ENCODE measurements around the gene CEP72. TPM values are rescaled to one million over a fixed set of nuclear protein-coding genes. Genes with fewer than 3 reads are reported as not detected.
"Not testable (repeated sequence)": the region's sequence is repeated elsewhere in the genome, so short reads cannot be mapped to it uniquely, and the experiment has no call there.

The CEP72 gene
- polyA plus RNA-seq, 1 donor = 12.6 TPM

DNA sequence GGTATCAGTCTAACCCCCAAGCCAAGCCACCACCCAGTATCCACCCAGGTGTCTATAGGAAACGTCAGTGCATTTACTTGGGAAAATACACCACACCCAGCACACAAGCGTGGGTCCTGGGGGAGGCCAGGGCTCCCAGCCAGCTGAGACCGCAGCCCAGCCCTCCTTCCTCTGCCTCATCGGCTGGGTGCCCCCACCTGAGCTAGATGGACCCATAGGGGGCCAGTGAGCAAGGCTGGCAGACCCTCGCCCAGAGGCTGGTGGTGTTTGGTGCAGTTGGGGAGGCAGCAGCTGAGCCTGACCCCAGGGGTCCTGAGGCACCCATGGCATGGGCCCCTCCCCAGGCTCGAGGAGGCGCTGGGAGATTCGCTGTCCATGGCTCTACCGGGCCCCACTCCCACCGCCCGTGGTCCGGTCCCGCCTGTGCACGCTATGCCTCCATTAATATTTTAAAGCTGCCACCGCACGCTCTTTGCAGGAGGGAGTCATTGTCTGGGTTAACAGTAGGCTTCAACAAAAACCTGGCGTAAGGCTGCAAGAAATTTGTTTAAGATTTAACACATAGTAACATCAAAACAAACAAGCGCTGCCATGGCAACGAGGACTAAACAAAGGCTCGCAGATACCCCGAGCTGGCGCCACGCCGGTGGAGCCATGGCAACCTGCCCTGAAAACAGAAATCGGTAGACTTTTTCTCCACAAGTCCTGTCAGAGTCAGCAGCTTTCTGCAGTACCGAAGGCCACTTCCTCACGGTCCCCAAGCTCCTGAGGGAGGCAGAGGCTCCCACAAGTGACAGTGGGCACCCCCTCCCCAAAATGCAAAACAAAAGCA, 60.4 kb downstream of the CEP72 start:
- peak; percentile 93 for DNase-seq

GRCh38 chr5:673161-673830, 61.2 kb downstream of the CEP72 start:
- no peak for DNase-seq

DNA sequence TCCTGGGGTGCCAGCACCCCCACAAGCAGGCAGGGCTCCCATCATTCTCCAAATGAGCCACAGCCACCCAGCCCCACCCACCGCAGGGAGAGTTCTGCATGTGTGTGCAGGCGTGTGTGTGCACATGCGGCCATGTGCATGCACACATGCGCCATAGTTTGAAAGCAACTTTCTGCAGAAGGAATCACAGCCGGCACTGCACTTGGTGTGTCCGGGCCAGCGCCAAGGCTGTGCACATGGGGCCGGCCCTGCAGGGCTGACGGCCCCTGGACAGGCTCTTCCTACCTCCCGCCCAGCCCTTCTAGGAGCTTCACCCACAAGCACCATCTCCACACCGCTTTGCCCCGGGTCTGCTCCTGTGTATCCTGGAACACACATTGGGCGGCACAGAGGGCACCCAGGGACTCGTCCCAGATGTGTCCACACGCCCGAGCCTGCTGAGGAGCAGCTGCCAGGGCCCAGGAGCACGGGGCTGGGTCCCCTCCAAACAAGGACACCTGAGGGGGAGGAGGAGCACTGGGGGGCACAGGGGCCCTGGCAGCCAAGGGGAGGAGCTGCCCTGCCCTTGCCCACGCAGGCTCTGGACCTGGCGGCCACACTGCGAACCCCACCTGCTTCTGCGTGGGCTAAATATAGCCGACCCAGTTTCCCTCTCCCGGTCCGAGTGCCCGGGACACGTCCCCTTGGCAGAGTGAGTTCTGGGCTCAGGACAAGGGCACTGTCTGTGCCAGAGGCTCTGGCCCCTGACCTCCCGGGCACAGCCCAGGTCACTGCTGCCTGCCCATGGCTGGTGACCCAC, 61.9 kb downstream of the CEP72 start:
- DNase-seq = no peak

- no peak for DNase-seq
Observed at GRCh38 chr5:674630-675011, 62.5 kb downstream of the CEP72 start.

GRCh38 chr5:675111-675870, 63.2 kb downstream of the CEP72 start:
- DNase-seq = no peak

- no peak for DNase-seq
Observed at GRCh38 chr5:675871-676698, 63.9 kb downstream of the CEP72 start.

GRCh38 chr5:676699-677076, 64.5 kb downstream of the CEP72 start:
- DNase-seq = no peak

DNA sequence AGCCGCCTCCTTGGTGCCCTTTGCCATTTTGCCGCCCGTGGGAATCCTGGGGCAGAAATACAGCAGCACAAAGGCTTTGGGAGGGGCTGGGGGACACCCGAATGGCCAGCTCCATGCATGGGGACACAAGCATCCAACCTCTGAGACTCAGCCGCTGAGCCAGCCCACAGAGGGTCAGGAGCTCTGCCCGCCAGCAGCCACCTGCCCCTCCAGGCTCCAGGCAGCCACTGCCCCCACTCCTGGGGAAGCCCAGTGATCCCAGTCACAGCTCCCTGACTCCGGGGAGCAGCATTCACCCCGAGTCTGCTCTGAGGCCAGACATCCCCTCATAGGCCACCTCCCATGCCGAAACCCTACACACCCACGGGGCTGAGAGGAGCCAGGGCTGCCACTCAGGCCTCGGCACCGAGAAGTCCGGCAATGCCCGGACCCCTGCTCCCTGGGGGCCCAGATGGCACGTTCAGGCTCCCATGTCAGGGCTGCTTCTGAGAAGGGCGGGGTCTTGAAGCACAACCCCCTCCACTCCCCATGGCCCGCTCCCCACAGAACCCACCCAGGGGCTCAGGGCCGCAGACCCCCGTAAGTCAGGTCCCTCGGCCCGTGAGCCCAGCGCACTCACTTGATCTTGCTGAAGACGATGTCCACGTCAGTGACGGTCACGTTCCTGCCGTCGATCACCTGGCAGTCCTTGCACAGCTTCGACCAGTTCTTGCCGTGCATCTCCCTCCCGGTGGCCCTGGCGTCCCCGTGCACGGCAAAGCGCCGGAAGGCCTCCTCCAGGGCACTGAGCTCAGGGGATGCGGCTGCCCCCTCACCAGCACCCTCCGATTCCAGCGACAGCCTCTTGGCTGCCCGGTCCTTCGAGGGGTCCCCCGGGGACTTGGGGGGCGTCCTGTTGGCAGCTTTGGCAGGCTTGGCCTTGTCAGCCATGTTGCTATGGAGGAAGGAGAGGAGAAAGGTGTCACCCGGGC, 65.3 kb downstream of the CEP72 start:
- DNase-seq = no peak

GRCh38 chr5:678521-678920, 66.4 kb downstream of the CEP72 start:
- not testable (repeated sequence) for DNase-seq

GRCh38 chr5:679166-679895, 67.2 kb downstream of the CEP72 start:
- DNase-seq = not testable (repeated sequence)

DNA sequence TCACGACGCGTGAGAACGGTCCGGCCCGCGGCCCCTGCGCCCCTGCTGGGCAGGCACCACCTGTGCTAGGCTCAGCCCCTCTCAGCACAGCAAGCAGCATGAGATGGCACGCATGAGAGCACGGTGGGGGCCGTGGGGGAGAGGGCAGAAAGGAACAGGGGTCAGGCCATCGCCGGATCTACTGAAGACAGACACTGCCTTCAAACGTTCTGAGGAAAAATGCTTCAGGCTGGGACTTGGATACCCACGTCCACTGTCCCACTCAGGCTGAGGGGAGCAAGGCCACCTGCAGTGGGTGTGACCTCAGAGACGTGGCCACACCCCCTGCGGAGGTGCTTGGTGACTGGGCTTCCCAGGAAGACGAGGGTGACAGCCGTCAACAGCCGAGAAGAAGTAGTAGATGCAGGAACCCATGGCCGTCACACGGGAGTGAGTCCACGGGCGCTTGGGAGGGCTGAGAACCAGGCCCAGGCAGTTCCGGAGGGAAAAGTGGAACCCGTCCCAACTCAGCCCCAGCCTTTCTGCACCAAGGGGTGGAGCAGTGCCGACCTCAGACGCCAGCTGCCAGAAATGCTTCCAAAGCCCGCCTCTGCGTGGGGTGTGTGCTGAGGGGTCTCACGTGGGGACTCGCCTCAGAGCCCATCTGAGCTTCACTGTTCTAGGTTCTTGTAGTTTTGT, 68.1 kb downstream of the CEP72 start:
- not testable (repeated sequence) for DNase-seq

DNA sequence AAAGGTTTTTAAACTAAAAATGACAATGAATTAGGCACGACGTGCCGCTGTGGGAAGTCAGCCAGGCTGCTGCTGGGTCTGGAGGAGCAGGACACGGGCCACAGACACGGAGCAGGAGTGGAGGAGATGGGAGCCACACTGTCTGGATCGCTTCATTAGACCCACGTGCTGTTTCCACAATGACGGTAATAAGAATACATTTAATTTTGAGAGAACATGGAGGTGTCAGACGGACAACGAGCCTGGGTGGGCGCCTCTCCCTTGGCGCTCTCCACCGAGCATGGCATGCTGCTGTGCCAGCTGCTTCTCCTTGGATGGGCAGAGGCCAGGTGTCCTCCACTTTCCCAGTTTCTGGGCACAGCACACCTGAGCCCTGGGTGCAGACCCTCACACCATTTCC, 68.7 kb downstream of the CEP72 start:
- not testable (repeated sequence) for DNase-seq

GRCh38 chr5:681317-682191, 69.4 kb downstream of the CEP72 start:
- DNase-seq = not testable (repeated sequence)

- DNase-seq = not testable (repeated sequence)
Observed at GRCh38 chr5:682216-682615, 70.1 kb downstream of the CEP72 start.

DNA sequence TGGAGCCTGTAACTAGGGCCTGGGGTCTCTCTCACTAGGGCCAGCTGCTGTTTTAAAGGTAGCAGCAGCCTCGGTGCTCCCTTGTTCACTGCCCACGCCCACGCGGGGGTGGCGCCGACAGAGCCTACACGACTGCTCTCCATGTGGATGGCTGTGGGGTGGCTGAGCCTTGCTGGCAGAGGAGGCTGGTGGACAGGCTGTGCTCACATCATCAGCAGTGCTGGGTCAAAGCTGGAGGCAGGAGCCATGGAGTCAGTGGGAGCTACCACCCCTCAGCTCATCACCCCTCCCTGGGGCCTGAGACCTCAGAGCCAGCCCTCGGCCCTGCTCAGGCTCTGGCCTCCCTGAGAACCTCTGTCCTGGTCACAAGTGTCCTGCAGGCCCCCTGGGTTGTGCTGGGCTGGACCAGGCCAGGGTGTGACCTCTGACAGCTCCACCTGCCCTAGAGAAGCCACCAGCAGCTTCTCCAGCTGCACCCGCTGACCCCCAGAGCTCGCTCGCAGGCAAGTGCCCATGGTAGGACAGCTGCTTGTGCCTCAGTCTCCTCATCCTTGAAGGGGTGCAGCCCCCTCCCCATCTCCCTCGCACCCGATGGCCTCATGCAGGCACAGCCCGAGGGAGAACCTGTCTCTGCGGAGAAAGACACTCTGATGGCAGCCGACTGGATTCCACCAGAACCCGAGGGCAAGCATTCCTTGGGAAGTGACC, 70.7 kb downstream of the CEP72 start:
- DNase-seq = not testable (repeated sequence)

DNA sequence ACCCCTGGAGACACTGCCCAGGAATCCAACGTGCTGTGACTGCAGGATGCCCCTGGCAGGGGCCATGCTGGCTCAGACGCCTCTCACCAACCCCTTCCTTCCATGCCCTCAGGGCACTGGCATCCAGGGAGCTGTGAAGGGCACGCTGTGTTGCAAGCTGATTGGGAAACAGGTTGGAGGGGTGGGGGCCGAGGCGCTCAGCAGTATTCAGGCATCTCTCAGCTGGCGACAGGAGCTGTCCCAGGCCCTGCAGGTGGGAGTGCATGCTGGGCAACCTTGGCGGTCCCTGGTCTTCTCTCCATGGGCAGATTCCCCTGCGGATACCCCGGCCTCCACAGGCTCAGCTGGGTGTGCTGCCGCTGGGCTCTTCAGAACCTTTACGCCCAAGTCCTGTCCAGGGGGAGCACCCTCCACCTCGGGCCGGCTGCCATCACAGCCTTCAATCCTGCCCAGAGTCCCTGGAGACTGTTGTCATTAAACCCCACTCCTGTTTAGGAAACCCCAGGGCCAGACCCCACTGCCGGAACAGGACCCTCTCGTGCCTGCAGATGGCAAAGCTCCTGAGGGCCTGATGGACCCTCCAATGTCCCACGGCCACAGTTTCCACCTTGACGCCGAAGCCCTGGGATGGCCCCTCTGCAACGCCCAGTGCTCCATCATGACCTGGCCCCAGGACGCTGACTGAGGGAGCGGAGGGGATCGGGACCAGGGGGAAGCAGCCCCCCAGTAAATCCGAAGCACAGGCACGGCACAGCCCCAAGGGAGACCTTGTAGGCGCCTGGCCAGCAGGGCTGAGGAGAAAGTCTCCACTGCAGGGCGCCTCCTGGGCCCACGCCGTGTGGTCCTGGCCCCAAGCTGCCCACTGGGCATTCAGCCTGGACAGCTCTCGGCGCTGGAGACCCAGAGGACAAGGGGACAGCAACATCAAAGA, 71.7 kb downstream of the CEP72 start:
- no peak for DNase-seq
